ENCODE data around the gene NUDT17. TPM values are rescaled to one million over a fixed set of nuclear protein-coding genes. Genes with fewer than 3 reads are reported as not detected.
A peak's percentile ranks its signal among the peaks of the same experiment; 100 is the strongest.

NUDT17 gene
- total RNA-seq, 1 experiment from 2014 or later: 3.0 TPM

DNA sequence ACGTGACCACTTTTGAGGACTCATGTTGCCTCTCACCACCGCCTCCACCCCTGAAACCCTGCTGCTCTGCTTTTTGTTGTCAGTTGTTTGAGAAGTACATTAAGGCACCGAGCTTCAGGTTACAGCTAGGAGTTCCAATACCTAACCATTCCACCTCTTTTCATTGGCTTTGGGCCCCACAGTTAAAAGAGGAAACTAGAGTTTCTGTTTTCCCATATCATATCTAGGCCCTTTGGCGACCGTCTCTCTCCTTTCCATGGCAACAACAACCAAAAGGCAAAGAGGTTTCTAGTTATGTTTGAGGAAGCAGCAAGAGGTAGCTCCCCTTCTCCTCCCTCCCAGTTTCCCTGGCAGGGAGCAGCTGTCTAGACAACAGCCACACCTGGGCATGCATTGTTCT is 34.3 kb downstream of the NUDT17 start:
- no peak overlapping the region for H3K27ac ChIP-seq (ENCODE audit: low read length)
- H3K9me2 ChIP-seq (replicated peaks; ENCODE audit: low read length): no peaks in the 10 kb centered on the region
- H3K36me3 ChIP-seq (ENCODE audit: low read depth, low read length): no peaks in the 10 kb centered on the region
- TF ChIP-seq EZH2phosphoT487 (IDR thresholded peaks at IDR 0.05; ENCODE audit: borderline replicate concordance, low read length) (no peak), EZH2 (IDR thresholded peaks at IDR 0.05; ENCODE audit: low read length, unreplicated experiment) (no peak)
- TF ChIP-seq, protein P1, sequence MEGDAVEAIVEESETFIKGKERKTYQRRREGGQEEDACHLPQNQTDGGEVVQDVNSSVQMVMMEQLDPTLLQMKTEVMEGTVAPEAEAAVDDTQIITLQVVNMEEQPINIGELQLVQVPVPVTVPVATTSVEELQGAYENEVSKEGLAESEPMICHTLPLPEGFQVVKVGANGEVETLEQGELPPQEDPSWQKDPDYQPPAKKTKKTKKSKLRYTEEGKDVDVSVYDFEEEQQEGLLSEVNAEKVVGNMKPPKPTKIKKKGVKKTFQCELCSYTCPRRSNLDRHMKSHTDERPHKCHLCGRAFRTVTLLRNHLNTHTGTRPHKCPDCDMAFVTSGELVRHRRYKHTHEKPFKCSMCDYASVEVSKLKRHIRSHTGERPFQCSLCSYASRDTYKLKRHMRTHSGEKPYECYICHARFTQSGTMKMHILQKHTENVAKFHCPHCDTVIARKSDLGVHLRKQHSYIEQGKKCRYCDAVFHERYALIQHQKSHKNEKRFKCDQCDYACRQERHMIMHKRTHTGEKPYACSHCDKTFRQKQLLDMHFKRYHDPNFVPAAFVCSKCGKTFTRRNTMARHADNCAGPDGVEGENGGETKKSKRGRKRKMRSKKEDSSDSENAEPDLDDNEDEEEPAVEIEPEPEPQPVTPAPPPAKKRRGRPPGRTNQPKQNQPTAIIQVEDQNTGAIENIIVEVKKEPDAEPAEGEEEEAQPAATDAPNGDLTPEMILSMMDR (conservative IDR thresholded peaks at IDR 0.05; ENCODE audit: low read depth, low read length): no peak
- peaks cover 11% of the 10 kb centered on the region; the same call in 1 of the 2 replicates for H3K4me1 ChIP-seq (ENCODE audit: insufficient read depth, low read length)
- H3K79me2 ChIP-seq (ENCODE audit: low read length): no peaks in the 10 kb centered on the region
- POLR2A ChIA-PET (ENCODE audit: unreplicated experiment): no interaction called here
- ATAC-seq (no peak; the same call in 1 of the 2 replicates), DNase-seq (no peak)
- no peak overlapping the region for H3K4me2 ChIP-seq (ENCODE audit: low read length)
- H4K20me1 ChIP-seq (ENCODE audit: low read length): no peaks in the 10 kb centered on the region
- H3K9ac ChIP-seq (ENCODE audit: low read length): no peak overlapping the region
- H3K9me3 ChIP-seq (ENCODE audit: low read length): no peaks in the 10 kb centered on the region
- intact Hi-C loops (cut with micrococcal nuclease): no loop called here
- no peaks in the 10 kb centered on the region for H3F3A ChIP-seq (ENCODE audit: low read length, unreplicated experiment)
- no TSS peak for BruUV-seq (replicated peaks)
- H3K27me3 ChIP-seq (ENCODE audit: low read length): no peaks in the 10 kb centered on the region
- CTCF ChIA-PET: interaction anchor here (0.5 kb wide), 2 partner anchors 11 to 83 kb away, joined by 4 to 5 read pairs; no protein-coding TSS in a partner anchor
- no peak overlapping the region for H2AFZ ChIP-seq (ENCODE audit: low read length)
- H3K4me3 ChIP-seq (ENCODE audit: low read length): no peak overlapping the region

DNA sequence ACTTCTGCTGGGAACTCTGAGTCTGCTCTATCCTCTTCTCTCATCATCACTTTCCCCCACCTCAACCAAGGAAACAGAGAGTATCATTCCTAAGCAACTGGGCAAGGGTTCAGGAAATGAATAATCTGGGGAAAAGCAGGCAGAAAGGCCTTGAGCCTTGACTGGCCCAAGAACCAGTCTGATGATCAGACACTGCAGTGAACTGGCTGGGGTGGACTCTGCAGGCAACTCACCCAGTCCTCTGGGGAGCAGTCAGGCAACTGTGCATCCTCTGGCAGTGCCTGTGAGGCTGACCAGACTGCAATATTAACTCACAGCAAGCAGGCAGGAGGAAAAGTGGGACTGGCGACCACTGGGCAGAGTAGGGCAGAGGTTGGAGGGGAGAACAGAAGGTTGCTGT is 39.2 kb downstream of the NUDT17 start:
- Histone ChIP-seq H2AFZ (ENCODE audit: low read length) (no peak overlapping the region), H3K4me1 (ENCODE audit: insufficient read depth, low read length) (peaks cover 20% of the 10 kb centered on the region), H3K79me2 (ENCODE audit: low read length) (no peaks in the 10 kb centered on the region), H3F3A (ENCODE audit: low read length, unreplicated experiment) (no peaks in the 10 kb centered on the region), H3K9me3 (ENCODE audit: low read length) (no peaks in the 10 kb centered on the region), H3K36me3 (ENCODE audit: low read depth, low read length) (no peaks in the 10 kb centered on the region), H3K27ac (ENCODE audit: low read length) (no peak overlapping the region), H3K27me3 (ENCODE audit: low read length) (no peaks in the 10 kb centered on the region), H3K9me2 (replicated peaks; ENCODE audit: low read length) (no peaks in the 10 kb centered on the region), H3K4me3 (ENCODE audit: low read length) (no peak overlapping the region), H3K4me2 (ENCODE audit: low read length) (no peak overlapping the region), H3K9ac (ENCODE audit: low read length) (no peak overlapping the region), H4K20me1 (ENCODE audit: low read length) (no peaks in the 10 kb centered on the region)
- ChIA-PET CTCF (no interaction called here), POLR2A (ENCODE audit: unreplicated experiment) (no interaction called here)
- ATAC-seq: no peak
- BruUV-seq (replicated peaks): no TSS peak
- DNase-seq: no peak
- intact Hi-C loops (cut with micrococcal nuclease): no loop called here
- TF ChIP-seq EZH2phosphoT487 (IDR thresholded peaks at IDR 0.05; ENCODE audit: borderline replicate concordance, low read length): no peak

GRCh38 chr1:145885738-145886287 is 40.4 kb downstream of the NUDT17 start, which contains the start of gene ANKRD35:
Gene ANKRD35, minus strand, starts transcription at chr1:145885866. Its CDS starts 108 bp downstream, at chr1:145885758.
- TF ChIP-seq EZH2phosphoT487 (IDR thresholded peaks at IDR 0.05; ENCODE audit: borderline replicate concordance, low read length) (no peak), EZH2 (IDR thresholded peaks at IDR 0.05; ENCODE audit: low read length, unreplicated experiment) (no peak)
- TF ChIP-seq, protein P1 (conservative IDR thresholded peaks at IDR 0.05; ENCODE audit: low read depth, low read length): no peak
- intact Hi-C loops (cut with micrococcal nuclease): no loop called here
- Histone ChIP-seq H3K27me3 (ENCODE audit: low read length) (no peaks in the 10 kb centered on the region), H3K4me1 (ENCODE audit: insufficient read depth, low read length) (peaks cover 31% of the 10 kb centered on the region), H3K27ac (ENCODE audit: low read length) (no peak within 1 kb of the TSS), H3K4me2 (ENCODE audit: low read length) (peak within 1 kb of the TSS; percentile 96), H3F3A (ENCODE audit: low read length, unreplicated experiment) (peaks cover 4% of the 10 kb centered on the region), H3K4me3 (ENCODE audit: low read length) (peak within 1 kb of the TSS; percentile 75), H2AFZ (ENCODE audit: low read length) (peak within 1 kb of the TSS; percentile 90), H3K36me3 (ENCODE audit: low read depth, low read length) (no peaks in the 10 kb centered on the region), H3K9ac (ENCODE audit: low read length) (no peak within 1 kb of the TSS), H3K79me2 (ENCODE audit: low read length) (no peaks in the 10 kb centered on the region), H3K9me3 (ENCODE audit: low read length) (no peaks in the 10 kb centered on the region), H3K9me2 (replicated peaks; ENCODE audit: low read length) (no peaks in the 10 kb centered on the region), H4K20me1 (ENCODE audit: low read length) (no peaks in the 10 kb centered on the region)
- BruUV-seq (replicated peaks): no TSS peak
- ATAC-seq (peak; percentile 99), DNase-seq (peak; percentile 84)
- ChIA-PET POLR2A (ENCODE audit: unreplicated experiment) (interaction anchor here (0.6 kb wide), 1 partner anchor 41 kb away, joined by 3 read pairs; no protein-coding TSS in a partner anchor), CTCF (interaction anchor here (0.6 kb wide), 1 partner anchor 22 kb away, joined by 6 read pairs; no protein-coding TSS in a partner anchor)
